ENCODE data around the gene TGFBR2.

The TGFBR2 gene

DNA sequence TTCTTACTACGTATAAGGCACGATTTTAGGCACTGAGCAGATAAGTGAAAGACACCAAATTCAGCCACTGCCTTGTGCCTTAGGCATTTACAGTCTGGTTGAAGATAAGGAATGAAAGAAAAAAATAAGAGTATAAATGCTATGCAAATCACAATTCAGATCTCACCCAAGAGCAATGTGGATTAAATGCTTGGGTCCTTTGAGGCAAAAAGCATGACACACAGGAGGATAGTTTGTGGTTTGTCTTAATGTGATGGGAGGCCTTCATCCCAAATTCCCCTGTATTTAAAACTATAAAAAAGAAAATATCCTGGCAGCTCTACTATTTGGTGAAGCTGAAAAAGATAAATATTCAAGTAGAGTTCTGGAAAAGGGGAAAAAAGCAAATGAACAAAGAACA lies 79.8 kb downstream of the TGFBR2 start:
- H3K9ac ChIP-seq = no peak overlapping the region
- H3K36me3 ChIP-seq (ENCODE audit: insufficient read depth) = no peaks in the 10 kb centered on the region
- H2AFZ ChIP-seq (ENCODE audit: low read depth) = no peak overlapping the region
- no peak overlapping the region for H3K4me3 ChIP-seq (IDR thresholded peaks at IDR 0.05; ENCODE audit: insufficient read depth, low read depth, low read length)
- H3K4me2 ChIP-seq = no peak overlapping the region
- no peaks in the 10 kb centered on the region for H3K4me1 ChIP-seq (ENCODE audit: low read depth, poor library complexity, severe bottlenecking)
- H3K27me3 ChIP-seq (ENCODE audit: insufficient read depth, low read depth) = no peaks in the 10 kb centered on the region
- H3K27ac ChIP-seq = no peak overlapping the region
- TF ChIP-seq, protein P1, sequence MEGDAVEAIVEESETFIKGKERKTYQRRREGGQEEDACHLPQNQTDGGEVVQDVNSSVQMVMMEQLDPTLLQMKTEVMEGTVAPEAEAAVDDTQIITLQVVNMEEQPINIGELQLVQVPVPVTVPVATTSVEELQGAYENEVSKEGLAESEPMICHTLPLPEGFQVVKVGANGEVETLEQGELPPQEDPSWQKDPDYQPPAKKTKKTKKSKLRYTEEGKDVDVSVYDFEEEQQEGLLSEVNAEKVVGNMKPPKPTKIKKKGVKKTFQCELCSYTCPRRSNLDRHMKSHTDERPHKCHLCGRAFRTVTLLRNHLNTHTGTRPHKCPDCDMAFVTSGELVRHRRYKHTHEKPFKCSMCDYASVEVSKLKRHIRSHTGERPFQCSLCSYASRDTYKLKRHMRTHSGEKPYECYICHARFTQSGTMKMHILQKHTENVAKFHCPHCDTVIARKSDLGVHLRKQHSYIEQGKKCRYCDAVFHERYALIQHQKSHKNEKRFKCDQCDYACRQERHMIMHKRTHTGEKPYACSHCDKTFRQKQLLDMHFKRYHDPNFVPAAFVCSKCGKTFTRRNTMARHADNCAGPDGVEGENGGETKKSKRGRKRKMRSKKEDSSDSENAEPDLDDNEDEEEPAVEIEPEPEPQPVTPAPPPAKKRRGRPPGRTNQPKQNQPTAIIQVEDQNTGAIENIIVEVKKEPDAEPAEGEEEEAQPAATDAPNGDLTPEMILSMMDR (conservative IDR thresholded peaks at IDR 0.05; ENCODE audit: low read depth, low read length) = no peak
- H4K20me1 ChIP-seq (ENCODE audit: insufficient read depth) = no peaks in the 10 kb centered on the region
- no peaks in the 10 kb centered on the region for H3K79me2 ChIP-seq (ENCODE audit: insufficient read depth, low read depth)

GRCh38 chr3:30686799-30687198 lies 80.4 kb downstream of the TGFBR2 start:
- Histone ChIP-seq H3K4me3 (IDR thresholded peaks at IDR 0.05; ENCODE audit: insufficient read depth, low read depth, low read length) (no peak overlapping the region), H3K4me1 (ENCODE audit: low read depth, poor library complexity, severe bottlenecking) (no peaks in the 10 kb centered on the region), H3K79me2 (ENCODE audit: insufficient read depth, low read depth) (no peaks in the 10 kb centered on the region), H3K27me3 (ENCODE audit: insufficient read depth, low read depth) (no peaks in the 10 kb centered on the region), H3K4me2 (no peak overlapping the region), H4K20me1 (ENCODE audit: insufficient read depth) (no peaks in the 10 kb centered on the region), H3K36me3 (ENCODE audit: insufficient read depth) (no peaks in the 10 kb centered on the region), H3K9ac (no peak overlapping the region), H3K27ac (no peak overlapping the region), H2AFZ (ENCODE audit: low read depth) (no peak overlapping the region)
- TF ChIP-seq, protein P1 (conservative IDR thresholded peaks at IDR 0.05; ENCODE audit: low read depth, low read length) = no peak

- no peak overlapping the region for H3K27ac ChIP-seq
- H3K36me3 ChIP-seq (ENCODE audit: insufficient read depth) = no peaks in the 10 kb centered on the region
- no peak overlapping the region for H3K4me3 ChIP-seq (IDR thresholded peaks at IDR 0.05; ENCODE audit: insufficient read depth, low read depth, low read length)
- H3K9ac ChIP-seq = no peak overlapping the region
- no peak overlapping the region for H2AFZ ChIP-seq (ENCODE audit: low read depth)
- H3K4me2 ChIP-seq = no peak overlapping the region
- TF ChIP-seq, protein P1 (conservative IDR thresholded peaks at IDR 0.05; ENCODE audit: low read depth, low read length) = no peak
- no peaks in the 10 kb centered on the region for H3K27me3 ChIP-seq (ENCODE audit: insufficient read depth, low read depth)
- no peaks in the 10 kb centered on the region for H3K79me2 ChIP-seq (ENCODE audit: insufficient read depth, low read depth)
- H4K20me1 ChIP-seq (ENCODE audit: insufficient read depth) = no peaks in the 10 kb centered on the region
- H3K4me1 ChIP-seq (ENCODE audit: low read depth, poor library complexity, severe bottlenecking) = no peaks in the 10 kb centered on the region
Observed at GRCh38 chr3:30687930-30688570, 81.6 kb downstream of the TGFBR2 start.

DNA sequence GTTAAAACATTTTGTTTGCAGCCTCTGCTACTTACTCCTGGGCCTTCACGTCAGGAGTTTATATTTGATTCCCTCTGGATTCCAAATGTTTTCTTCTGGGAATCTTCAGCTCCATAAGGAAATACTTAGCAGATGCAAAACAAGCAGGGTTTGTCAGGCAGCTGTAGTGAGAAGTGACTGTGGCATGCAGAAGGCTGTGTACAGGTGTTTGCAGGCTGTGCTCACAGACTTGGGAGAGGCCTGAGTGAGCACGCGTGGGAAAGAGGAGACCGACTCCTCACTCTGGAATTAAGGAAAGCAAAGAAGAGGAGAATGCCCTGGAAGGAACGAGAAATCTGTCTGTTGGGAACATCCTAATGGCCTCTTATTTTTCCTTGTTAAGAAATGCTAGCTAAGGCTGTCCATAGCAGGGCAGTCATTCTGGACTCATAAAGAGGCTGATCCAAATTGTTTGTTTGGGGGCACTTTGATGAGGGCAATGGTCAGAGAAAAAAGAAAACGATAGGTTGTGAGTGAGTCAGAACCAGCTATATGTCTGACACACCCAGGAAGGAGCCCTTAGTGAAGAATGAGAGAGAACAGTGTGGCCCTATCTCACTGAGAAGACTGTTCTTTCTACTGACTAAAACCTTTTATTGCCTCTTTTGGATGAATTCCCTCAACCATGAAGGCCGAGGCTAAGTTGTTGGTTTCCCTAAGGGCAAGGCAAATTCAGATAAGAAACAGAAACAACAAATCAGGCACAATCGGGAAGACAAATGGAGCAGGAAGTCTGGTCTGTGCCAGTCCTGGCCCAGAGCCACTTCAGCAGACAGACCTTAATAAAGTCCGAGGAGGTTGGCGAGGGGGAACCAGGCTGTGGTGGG lies 82.6 kb downstream of the TGFBR2 start:
- TF ChIP-seq, protein P1 (conservative IDR thresholded peaks at IDR 0.05; ENCODE audit: low read depth, low read length) = no peak
- no peaks in the 10 kb centered on the region for H3K27me3 ChIP-seq (ENCODE audit: insufficient read depth, low read depth)
- H3K4me2 ChIP-seq = no peak overlapping the region
- no peaks in the 10 kb centered on the region for H3K79me2 ChIP-seq (ENCODE audit: insufficient read depth, low read depth)
- H3K36me3 ChIP-seq (ENCODE audit: insufficient read depth) = no peaks in the 10 kb centered on the region
- no peaks in the 10 kb centered on the region for H3K4me1 ChIP-seq (ENCODE audit: low read depth, poor library complexity, severe bottlenecking)
- H3K4me3 ChIP-seq (IDR thresholded peaks at IDR 0.05; ENCODE audit: insufficient read depth, low read depth, low read length) = no peak overlapping the region
- H3K27ac ChIP-seq = no peak overlapping the region
- no peak overlapping the region for H2AFZ ChIP-seq (ENCODE audit: low read depth)
- no peaks in the 10 kb centered on the region for H4K20me1 ChIP-seq (ENCODE audit: insufficient read depth)
- H3K9ac ChIP-seq = no peak overlapping the region
